ENCODE data around the gene ZNF550. TPM values are rescaled to one million over a fixed set of nuclear protein-coding genes. Genes with fewer than 3 reads are reported as not detected.

The ZNF550 gene
- total and polyA plus RNA-seq, 9 of the 15 experiments (the other 6 are each of a cell fraction or from before 2014, with no cell fraction given) = 1.6 to 11.8 (median 4.3) TPM

GRCh38 chr19:57559404-57560025 is at the start of gene ZNF550 (continued):
- TF ChIP-seq E4F1 (CRISPR knock-in tag; IDR thresholded peaks at IDR 0.05; ENCODE audit: borderline replicate concordance) (no peak), MYC (IDR thresholded peaks at IDR 0.05; ENCODE audit: low read depth, low read length) (0 out of 2 replicates have a peak, but pooled peaks have one; percentile 14), MYC (CRISPR knock-in tag; IDR thresholded peaks at IDR 0.05; ENCODE audit: borderline replicate concordance, low read depth) (no peak), SP2 (IDR thresholded peaks at IDR 0.05; ENCODE audit: extremely low read depth, low read depth, low read length, poor library complexity, severe bottlenecking) (peak; percentile 57), ZNF311 (CRISPR knock-in tag; IDR thresholded peaks at IDR 0.05) (no peak), ZNF3 (CRISPR knock-in tag; IDR thresholded peaks at IDR 0.05) (no peak), SAFB2 (IDR thresholded peaks at IDR 0.05; ENCODE audit: borderline replicate concordance, low read depth, low read length, severe bottlenecking) (no peak), NFE2L1 (tag; IDR thresholded peaks at IDR 0.05; ENCODE audit: borderline replicate concordance, low read depth) (no peak), CBFA2T3 (IDR thresholded peaks at IDR 0.05) (no peak), MNT (conservative IDR thresholded peaks at IDR 0.05) (peak; percentile 42 to 80; a peak in 3 of 4 replicates), CREB1 (IDR thresholded peaks at IDR 0.05) (peak; percentile 90), CREB1 (CRISPR knock-in tag; IDR thresholded peaks at IDR 0.05) (peak; percentile 92), ZNF143 (CRISPR knock-in tag; IDR thresholded peaks at IDR 0.05) (peak; percentile 88), STAT6 (CRISPR knock-in tag; IDR thresholded peaks at IDR 0.05) (no peak), TBP (optimal IDR thresholded peaks at IDR 0.05; ENCODE audit: low read depth, low read length) (no peak), ZNF395 (CRISPR knock-in tag; IDR thresholded peaks at IDR 0.05) (no peak), POLR2G (IDR thresholded peaks at IDR 0.05; ENCODE audit: low read depth, low read length) (peak; percentile 79), TBL1XR1 (IDR thresholded peaks at IDR 0.05; ENCODE audit: low read length in 2 of 2) (no peak), SIX5 (IDR thresholded peaks at IDR 0.05; ENCODE audit: borderline replicate concordance in 1 of 2, insufficient read depth in 1 of 2, low read depth in 1 of 2, low read length in 2 of 2) (peak; percentile 70 to 82; a peak in 3 of 4 replicates), NUFIP1 (IDR thresholded peaks at IDR 0.05; ENCODE audit: partially characterized antibody) (no peak)

Measured in K562 (cell line).